ENCODE measurements around the gene FMN2. TPM values are rescaled to one million over a fixed set of nuclear protein-coding genes. Genes with fewer than 3 reads are reported as not detected.

Gene FMN2
- total RNA-seq, 1 experiment from 2014 or later: not detected

GRCh38 chr1:240387051-240387450, 295.4 kb downstream of the FMN2 start:
- Mint-ChIP-seq H3K4me1 (ENCODE audit: low read depth, unreplicated experiment) (peaks cover 7% of the 10 kb centered on the region), H3K4me3 (ENCODE audit: unreplicated experiment) (no peak overlapping the region), H3K27me3 (ENCODE audit: insufficient read depth, unreplicated experiment) (peaks cover 3% of the 10 kb centered on the region), H3K27ac (ENCODE audit: unreplicated experiment) (no peak overlapping the region), H3K9me3 (ENCODE audit: unreplicated experiment) (no peaks in the 10 kb centered on the region), H3K36me3 (ENCODE audit: insufficient read depth, unreplicated experiment) (no peaks in the 10 kb centered on the region)
- TF ChIP-seq, protein P1, sequence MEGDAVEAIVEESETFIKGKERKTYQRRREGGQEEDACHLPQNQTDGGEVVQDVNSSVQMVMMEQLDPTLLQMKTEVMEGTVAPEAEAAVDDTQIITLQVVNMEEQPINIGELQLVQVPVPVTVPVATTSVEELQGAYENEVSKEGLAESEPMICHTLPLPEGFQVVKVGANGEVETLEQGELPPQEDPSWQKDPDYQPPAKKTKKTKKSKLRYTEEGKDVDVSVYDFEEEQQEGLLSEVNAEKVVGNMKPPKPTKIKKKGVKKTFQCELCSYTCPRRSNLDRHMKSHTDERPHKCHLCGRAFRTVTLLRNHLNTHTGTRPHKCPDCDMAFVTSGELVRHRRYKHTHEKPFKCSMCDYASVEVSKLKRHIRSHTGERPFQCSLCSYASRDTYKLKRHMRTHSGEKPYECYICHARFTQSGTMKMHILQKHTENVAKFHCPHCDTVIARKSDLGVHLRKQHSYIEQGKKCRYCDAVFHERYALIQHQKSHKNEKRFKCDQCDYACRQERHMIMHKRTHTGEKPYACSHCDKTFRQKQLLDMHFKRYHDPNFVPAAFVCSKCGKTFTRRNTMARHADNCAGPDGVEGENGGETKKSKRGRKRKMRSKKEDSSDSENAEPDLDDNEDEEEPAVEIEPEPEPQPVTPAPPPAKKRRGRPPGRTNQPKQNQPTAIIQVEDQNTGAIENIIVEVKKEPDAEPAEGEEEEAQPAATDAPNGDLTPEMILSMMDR (IDR thresholded peaks at IDR 0.05; ENCODE audit: insufficient read depth in 1 of 2, low read depth in 1 of 2, low read length in 1 of 2, severe bottlenecking in 1 of 2, unreplicated experiment in 1 of 2): no peak
- H3K36me3 ChIP-seq (ENCODE audit: control insufficient read depth, insufficient read depth, low read length): no peaks in the 10 kb centered on the region
- intact Hi-C loops (cut with micrococcal nuclease; ENCODE audit: unreplicated experiment): no loop called here
- ChIA-PET CTCF (no interaction called here), POLR2A (no interaction called here)
- H3K4me1 ChIP-seq: no peaks in the 10 kb centered on the region
- no TSS peak for BruUV-seq (replicated peaks)
- no peak for DNase-seq
- no peaks in the 10 kb centered on the region for H3K27me3 ChIP-seq (replicated peaks; ENCODE audit: control insufficient read depth, insufficient read depth, low read length)
- H3K9me3 ChIP-seq: no peaks in the 10 kb centered on the region; the same call in 1 of the 2 replicates
- H3K4me3 ChIP-seq (ENCODE audit: low read depth, low read length): no peak overlapping the region

DNA sequence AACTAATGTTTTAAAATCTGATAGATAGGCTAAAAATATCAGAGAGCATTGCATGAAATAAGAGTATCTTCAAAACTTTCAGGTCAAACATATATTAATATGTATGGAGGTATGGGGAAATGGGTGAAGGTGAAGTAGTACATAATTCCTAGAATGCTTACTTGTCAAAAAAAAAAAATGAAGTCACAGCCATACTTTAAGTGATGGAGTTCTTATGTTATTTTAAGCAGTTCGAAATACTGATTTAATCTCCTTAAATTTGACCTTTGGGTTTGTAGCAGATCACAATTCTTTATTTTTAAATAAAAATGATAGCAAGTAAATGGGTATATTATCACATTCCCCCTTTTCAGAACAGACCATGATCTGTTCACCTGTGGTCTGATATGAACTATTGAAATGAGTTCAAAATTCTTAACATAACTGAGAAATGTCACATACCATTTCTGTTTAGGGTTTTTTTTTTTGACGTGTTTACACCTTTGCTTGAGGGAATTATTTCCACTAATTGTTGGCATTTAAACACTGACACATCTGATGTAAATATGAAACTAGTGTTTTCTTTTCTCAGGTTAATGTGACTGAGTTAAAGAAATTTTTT, 300.1 kb downstream of the FMN2 start:
- no peak overlapping the region for H3K4me3 Mint-ChIP-seq (ENCODE audit: unreplicated experiment)
- no TSS peak for BruUV-seq (replicated peaks)
- H3K36me3 Mint-ChIP-seq (ENCODE audit: insufficient read depth, unreplicated experiment): no peaks in the 10 kb centered on the region
- no peaks in the 10 kb centered on the region for H3K9me3 ChIP-seq
- H3K27me3 ChIP-seq (replicated peaks; ENCODE audit: control insufficient read depth, insufficient read depth, low read length): no peaks in the 10 kb centered on the region; the same call in 1 of the 2 replicates
- no peaks in the 10 kb centered on the region for H3K36me3 ChIP-seq (ENCODE audit: control insufficient read depth, insufficient read depth, low read length)
- ChIA-PET CTCF (no interaction called here), POLR2A (no interaction called here)
- TF ChIP-seq, protein P1 (IDR thresholded peaks at IDR 0.05; ENCODE audit: insufficient read depth in 1 of 2, low read depth in 1 of 2, low read length in 1 of 2, severe bottlenecking in 1 of 2, unreplicated experiment in 1 of 2): no peak
- DNase-seq: no peak
- peaks cover 10% of the 10 kb centered on the region for H3K9me3 Mint-ChIP-seq (ENCODE audit: unreplicated experiment)
- no peaks in the 10 kb centered on the region for H3K4me1 ChIP-seq
- no peaks in the 10 kb centered on the region for H3K27me3 Mint-ChIP-seq (ENCODE audit: insufficient read depth, unreplicated experiment)
- no peak overlapping the region for H3K27ac Mint-ChIP-seq (ENCODE audit: unreplicated experiment)
- no peak overlapping the region for H3K4me3 ChIP-seq (ENCODE audit: low read depth, low read length)
- intact Hi-C loops (cut with micrococcal nuclease; ENCODE audit: unreplicated experiment): no loop called here
- no peaks in the 10 kb centered on the region for H3K4me1 Mint-ChIP-seq (ENCODE audit: low read depth, unreplicated experiment)

GRCh38 chr1:240394353-240394752, 302.7 kb downstream of the FMN2 start:
- ChIA-PET POLR2A (no interaction called here), CTCF (no interaction called here)
- no peaks in the 10 kb centered on the region for H3K9me3 ChIP-seq
- H3K36me3 Mint-ChIP-seq (ENCODE audit: insufficient read depth, unreplicated experiment): no peaks in the 10 kb centered on the region
- no TSS peak for BruUV-seq (replicated peaks)
- H3K27me3 Mint-ChIP-seq (ENCODE audit: insufficient read depth, unreplicated experiment): no peaks in the 10 kb centered on the region
- no peak overlapping the region for H3K27ac Mint-ChIP-seq (ENCODE audit: unreplicated experiment)
- H3K4me3 ChIP-seq (ENCODE audit: low read depth, low read length): no peak overlapping the region
- intact Hi-C loops (cut with micrococcal nuclease; ENCODE audit: unreplicated experiment): no loop called here
- no peaks in the 10 kb centered on the region for H3K36me3 ChIP-seq (ENCODE audit: control insufficient read depth, insufficient read depth, low read length)
- DNase-seq: no peak
- H3K4me1 Mint-ChIP-seq (ENCODE audit: low read depth, unreplicated experiment): no peaks in the 10 kb centered on the region
- H3K4me1 ChIP-seq: no peaks in the 10 kb centered on the region
- no peak overlapping the region for H3K4me3 Mint-ChIP-seq (ENCODE audit: unreplicated experiment)
- H3K27me3 ChIP-seq (replicated peaks; ENCODE audit: control insufficient read depth, insufficient read depth, low read length): no peaks in the 10 kb centered on the region; the same call in 1 of the 2 replicates
- peaks cover 10% of the 10 kb centered on the region for H3K9me3 Mint-ChIP-seq (ENCODE audit: unreplicated experiment)
- TF ChIP-seq, protein P1 (IDR thresholded peaks at IDR 0.05; ENCODE audit: insufficient read depth in 1 of 2, low read depth in 1 of 2, low read length in 1 of 2, severe bottlenecking in 1 of 2, unreplicated experiment in 1 of 2): no peak
